Erythroblast (primary cell): ENCODE results near the gene CHN2.

Experiments
- GATA1 ChIP-seq: IDR thresholded peaks from 2 replicates; pipeline ENCODE4 v1.6.1; 2011; ENCODE audit warnings: low read depth, mild to moderate bottlenecking, control low read depth, low read length, moderate library complexity
- POLR2A ChIP-seq: IDR thresholded peaks from 2 replicates; pipeline ENCODE4 v1.6.1; 2011; ENCODE audit warnings: mild to moderate bottlenecking, low read length

GRCh38 chr7:29196191-29196590 lies 1.6 kb downstream of the CHN2 start:
- no peak for TF ChIP-seq POLR2A
- TF ChIP-seq GATA1: no peak
